ENCODE measurements around the gene INSL3.

Gene INSL3, protein sequence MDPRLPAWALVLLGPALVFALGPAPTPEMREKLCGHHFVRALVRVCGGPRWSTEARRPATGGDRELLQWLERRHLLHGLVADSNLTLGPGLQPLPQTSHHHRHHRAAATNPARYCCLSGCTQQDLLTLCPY

DNA sequence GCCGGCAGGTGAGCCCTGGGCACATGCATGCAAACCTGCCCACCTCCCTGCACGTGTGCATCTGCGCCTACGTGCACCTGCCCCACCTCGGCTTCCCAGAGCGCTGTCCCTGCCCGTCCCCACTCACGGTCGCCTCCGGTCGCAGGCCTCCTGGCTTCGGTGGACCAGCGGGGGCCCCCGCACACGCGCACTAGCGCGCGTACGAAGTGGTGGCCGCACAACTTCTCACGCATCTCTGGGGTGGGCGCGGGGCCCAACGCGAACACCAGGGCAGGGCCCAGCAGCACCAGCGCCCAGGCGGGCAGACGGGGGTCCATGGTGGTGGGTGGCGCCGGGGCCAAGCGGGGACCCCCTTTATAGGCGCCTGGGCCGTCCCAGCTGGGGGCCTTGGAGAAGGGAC lies at the start of gene INSL3:
Gene INSL3 (minus strand): TSS at position 330 of the 400 bp plus-strand sequence. CDS start 13 bp downstream, at position 317.
- no peak for DNase-seq (ENCODE audit: low read depth in 2 of 2)

DNA sequence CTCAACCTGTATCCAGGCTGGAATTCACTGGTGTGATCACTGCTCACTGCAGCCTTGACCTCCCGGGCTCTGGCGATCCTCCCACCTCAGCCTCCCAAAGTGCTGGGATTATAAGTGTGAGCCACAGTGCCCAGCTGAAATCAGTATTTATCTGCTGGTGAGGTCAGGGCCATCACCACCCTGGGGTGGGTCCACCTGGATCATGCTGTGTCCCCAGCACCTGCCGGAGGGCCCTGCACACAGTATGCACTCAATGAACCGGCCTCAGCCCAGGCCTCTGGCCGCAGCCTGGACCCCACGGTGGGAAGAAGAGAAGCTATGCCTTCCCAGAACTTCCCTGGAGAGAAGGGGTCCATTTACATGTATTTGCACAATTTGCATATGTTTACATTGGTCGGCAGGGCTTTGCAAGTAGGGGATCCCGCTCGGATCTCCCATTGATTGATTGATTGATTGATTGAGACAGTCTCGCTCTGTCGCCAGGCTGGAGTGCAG lies 47.8 kb upstream of the INSL3 start:
- no peak for DNase-seq (ENCODE audit: low read depth in 2 of 2)

DNA sequence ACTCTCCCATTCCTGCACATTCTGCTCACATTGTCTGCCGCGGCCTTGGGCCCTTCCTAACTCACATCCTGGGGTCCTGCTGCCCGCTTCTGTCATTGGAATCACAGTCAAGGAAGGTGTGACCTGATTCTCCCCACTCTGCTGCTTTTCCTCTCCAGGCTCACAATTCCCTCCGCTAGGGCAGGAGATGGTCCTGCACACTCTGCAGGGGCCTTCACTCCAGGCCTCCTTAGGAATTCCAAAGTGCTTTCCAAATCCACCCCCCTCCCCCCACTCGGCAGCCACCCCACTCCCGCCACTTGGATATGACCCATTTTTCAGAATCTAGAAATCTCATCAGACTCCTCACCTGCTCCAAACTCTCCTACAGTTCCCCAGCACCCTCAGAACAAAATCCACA lies 47.4 kb upstream of the INSL3 start:
- DNase-seq (ENCODE audit: low read depth in 2 of 2): no peak

DNA sequence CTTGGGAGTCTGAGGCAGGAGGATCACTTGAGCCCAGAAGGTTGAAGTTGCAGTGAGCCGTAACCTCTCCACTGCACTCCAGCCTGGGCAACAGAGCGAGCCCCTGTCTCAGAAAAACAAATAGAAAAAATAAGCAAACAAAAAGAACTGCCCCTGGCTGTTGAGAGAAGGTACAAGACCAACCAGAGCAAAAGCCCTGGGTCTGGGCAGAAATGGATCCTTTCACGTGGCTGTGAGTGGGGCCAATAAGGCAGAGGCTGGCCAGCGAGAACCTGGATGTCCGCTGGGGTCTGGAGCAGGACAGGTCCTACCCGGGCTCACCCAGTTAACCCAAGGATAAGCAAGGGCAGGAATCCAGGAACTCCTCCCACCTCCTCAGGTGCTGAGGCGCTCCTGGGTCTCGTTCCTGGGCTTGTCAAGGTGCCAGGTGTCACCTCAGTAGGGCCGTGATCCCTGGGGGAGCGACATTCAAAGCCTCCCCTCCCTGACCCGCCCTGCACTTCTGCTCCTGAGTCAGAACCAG lies 45.7 kb upstream of the INSL3 start:
- DNase-seq (ENCODE audit: low read depth in 2 of 2): no peak

DNA sequence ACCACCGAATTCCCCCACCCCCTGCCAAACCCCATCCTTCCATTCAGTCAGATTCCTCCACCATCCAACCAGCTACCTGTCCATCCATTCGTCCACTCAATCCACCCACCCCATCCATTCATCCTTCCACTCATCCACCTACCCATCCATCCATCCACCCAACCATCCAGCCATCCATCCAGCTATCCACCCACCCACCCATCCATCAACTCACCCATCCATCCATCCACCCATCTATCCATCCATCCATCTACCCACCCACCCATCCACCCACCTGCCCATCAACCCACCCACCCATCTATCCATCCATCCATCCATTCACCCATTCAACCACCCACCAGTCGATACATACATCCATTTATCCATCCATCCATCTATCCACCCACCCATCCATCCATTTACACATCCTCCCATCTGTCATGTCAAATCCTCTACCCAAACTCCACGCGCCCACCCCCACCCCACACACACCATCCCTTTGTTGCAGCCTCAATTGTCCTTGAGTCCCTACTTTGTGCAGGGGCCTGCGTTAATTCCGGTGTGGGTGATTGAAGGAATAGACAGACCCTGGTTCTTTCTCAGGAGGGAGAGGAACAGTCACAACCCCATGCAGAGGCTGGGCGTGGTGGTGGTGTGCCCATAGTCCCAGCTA lies 45.1 kb upstream of the INSL3 start:
- no peak for DNase-seq (ENCODE audit: low read depth in 2 of 2)

DNA sequence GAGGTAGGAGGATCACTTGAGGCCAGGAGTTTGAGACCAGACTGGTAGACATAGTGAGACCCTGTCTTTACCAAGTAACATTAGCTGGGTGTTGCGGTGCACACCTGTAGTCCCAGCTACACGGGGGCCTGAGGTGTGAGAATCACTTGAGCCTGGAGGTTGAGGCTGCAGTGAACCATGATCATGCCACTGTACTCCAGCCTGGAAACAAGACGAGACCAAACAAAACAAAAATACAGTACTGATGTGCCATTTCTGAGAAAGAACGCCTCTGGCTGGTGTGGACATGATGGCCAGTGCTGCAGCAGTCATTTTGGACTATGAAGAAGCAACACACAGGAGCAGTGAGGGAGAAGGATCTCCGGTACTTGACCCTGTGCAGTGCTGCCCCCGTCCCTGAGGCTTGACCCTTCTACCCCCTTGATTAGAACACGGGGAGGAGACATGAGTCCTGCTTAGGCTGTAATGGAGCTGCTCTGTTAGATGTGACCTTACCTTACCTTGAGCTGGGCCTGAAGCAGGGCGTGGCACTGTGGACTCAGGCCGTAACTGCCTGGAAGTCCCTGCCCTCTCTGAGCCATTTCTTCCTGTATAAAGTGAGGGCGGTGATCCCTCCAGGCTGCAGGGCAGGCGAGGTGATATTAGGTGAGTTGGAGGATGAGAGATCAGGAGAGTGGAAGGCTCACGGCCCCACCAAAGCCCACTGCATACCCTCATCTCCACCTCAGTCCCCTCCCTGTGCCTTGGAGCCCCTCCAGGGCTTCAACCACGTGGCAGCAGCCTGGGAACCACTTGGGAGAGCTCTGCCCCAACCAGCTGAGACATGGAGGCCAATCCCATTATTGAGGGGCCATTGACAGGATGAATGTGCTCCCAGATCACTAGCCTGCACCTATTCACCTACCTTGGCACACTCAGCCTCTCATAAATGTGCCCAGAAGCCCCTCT lies 44.3 kb upstream of the INSL3 start:
- no peak for DNase-seq (ENCODE audit: low read depth in 2 of 2)

DNA sequence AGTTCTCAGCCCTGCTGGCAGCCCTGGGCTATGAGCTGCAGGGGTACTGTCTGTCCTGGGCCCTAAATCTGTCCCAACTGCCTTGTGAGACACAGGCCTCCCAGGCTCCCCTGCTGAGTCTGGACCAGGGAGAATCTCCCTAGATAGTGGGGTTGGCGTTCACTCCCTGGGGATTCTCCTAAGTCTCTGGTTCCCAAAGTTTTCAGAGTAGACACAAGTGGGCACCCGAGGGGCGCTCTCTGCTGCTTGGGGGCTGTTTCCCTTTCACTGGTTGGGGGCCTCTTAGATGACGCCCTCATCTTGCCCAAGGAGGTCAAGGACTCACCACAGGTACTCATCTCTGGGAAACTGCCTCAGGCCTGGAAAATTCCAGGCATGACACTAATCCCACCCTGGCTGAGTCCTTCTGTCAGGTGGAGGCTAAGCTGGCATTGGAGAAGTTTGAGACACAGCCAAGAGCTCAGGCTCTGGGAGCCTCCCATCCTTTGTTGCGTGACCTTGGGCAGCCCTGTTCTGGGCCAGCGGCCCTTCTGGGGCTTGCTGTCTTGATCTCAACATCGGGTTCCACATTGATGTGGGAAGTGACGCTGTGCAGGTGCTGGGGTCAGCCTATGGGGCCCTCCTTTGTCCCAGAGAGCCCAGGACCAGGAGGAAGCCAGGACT lies 42.3 kb upstream of the INSL3 start:
- no peak for DNase-seq (ENCODE audit: low read depth in 2 of 2)

DNA sequence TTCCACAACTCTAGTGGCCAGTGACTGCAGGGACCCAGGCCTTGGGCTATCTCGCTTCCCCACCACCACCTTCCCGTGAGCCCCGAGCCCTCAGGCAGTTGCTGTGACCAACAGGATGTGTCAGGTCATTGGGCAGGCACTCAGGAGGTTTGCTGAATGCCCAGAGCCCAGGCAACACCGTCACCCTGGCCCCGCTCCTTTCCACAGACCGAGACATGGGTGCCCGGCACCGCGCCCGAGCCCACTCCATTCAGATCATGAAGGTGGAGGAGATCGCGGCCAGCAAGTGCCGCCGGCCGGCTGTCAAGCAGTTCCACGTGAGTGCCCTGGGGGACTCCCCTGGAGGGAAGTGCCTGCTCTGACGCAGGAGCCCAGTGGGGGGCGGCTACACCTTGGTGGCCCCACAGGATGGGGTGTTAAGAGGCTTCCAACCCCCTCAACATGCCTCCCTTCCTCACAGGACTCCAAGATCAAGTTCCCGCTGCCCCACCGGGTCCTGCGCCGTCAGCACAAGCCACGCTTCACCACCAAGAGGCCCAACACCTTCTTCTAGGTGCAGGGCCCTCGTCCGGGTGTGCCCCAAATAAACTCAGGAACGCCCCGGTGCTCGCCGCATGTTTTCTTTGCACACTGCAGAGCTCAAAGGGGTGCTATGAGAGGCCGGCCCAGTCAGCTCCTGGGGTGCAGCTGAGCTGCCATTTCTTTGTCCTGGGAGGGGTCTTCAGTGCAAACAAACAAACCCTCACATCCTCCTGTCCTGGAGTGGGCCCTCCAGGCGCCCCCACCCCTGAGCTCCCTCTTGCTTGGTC lies 41.6 kb upstream of the INSL3 start:
- DNase-seq (ENCODE audit: low read depth in 2 of 2): no peak

DNA sequence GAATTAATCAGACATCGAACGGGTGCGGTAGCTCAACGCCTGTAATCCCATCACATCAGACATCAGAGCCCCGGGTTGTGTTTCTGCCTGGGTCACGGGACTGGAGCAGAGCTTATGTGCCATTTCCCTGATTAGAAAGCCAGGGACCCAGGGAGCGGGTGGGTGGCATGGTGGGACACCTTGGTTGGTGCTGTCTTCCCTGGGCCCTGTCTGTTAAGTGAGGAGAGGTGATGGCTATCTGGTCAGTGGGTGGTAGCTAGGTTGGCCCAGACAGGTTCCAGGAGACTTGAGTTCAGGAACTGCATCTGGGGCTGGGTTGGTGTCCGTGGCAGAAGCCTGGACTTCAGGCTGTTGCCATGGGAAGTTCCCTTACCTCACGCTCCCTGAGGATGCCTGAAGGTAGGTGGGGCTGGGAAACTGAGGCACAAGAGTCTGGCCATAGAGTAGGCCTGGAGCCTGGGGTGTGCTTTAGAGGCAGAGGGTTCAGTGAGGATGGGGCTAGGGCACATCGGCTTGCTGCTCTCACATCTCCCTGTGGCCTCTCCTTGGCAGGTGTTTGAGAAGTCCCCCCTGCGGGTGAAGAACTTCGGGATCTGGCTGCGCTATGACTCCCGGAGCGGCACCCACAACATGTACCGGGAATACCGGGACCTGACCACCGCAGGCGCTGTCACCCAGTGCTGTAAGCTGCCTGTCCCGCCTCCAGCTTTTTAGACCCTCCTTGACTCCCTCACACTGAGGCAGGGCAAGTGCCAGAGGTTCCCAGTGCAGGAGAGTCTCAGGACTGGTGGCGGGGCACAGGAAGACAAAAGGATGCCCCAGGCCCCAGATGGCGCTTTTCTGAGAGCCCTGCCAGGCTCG lies 40.5 kb upstream of the INSL3 start:
- DNase-seq (ENCODE audit: low read depth in 2 of 2): no peak

DNA sequence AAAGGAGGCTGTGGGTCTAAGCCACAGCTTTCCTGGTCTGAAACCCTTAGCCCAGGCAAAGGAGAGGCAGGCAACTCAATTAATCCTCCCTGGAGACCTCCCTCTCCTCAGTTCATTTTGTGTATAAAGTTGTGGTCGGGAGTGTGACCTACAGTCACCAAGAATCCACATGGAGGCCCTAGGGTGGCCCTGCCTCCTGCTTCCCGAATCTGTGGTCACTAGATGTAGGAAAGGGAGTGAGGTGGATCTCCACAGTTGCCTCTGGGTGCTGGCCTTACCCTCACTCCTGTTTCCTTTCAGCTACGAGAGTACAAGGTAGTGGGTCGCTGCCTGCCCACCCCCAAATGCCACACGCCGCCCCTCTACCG lies 39.7 kb upstream of the INSL3 start:
- no peak for DNase-seq (ENCODE audit: low read depth in 2 of 2)

DNA sequence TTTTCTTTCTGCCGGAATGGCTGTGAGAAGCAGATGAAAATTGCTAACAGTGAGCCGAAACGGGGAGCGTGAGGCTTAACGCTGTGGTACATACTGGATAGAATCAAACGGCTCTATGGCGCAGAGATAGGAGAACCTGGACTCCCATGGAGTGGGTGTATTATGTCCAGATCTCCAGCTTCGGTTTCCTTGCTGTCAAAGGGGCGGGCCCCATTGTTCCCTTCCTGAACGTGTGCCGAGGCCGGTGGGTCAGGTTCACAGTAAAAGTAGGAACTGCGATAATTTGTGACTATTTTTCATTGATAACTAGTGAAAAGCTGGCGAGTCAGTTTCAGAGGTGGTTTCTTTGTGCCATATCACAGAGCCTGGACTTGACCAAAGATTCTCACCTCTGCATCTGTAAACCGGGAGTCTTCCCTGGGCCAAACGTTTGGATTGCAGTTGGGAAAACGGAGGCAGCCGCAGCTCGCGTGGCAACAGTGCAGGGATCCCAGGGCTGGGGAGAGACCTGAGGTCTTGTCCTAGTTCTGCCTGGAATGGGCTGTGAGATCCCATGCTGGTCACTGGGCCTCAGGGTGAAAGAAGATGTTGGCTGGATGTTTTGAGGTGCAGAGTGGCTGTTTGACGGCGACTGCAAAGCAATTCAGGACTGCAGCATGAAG lies 39.1 kb upstream of the INSL3 start:
- DNase-seq (ENCODE audit: low read depth in 2 of 2): no peak

DNA sequence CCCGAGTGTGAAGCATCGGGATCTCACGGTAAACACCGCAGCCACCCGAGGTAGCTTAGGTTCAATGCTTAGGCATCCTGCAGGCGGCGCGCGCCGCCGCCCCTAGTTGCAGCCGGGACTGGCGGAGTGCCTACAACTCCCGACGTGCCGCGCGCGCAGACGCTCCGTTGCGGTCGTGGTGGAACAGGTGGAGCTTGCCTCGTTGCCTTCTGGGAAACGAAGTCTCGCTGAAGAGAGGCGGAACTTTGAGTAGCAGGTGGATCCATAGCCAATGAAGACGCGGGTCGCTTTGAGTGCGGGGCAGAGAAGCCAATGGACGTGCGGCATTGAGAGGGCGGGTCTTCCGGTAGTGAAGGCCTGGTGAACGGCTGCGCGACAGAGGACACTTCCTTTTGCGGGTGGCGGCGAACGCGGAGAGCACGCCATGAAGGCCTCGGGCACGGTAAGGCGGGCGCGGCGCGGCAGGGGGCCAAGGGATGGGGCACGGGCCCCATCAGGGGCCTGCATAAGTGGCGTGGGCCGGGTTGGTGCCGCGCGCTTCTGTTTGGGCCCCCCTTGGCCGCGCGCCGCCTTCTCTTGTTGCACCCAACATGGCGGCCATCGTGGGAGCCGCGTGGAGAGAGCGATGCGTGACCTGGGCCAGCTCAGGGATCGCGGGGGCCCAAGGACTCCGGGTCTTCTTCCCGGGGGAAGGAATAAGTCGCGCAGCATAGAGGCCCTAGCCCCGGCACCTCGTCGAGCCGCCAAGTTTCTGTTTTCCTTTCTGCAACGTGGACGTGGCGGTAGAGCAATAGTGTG lies 38.4 kb upstream of the INSL3 start, which contains the start of gene RPL18A:
Gene RPL18A (plus strand): TSS at position 378 of the 798 bp plus-strand sequence. CDS start 47 bp downstream, at position 425.
- DNase-seq (ENCODE audit: low read depth in 2 of 2): peak; percentile 99 to 100

DNA sequence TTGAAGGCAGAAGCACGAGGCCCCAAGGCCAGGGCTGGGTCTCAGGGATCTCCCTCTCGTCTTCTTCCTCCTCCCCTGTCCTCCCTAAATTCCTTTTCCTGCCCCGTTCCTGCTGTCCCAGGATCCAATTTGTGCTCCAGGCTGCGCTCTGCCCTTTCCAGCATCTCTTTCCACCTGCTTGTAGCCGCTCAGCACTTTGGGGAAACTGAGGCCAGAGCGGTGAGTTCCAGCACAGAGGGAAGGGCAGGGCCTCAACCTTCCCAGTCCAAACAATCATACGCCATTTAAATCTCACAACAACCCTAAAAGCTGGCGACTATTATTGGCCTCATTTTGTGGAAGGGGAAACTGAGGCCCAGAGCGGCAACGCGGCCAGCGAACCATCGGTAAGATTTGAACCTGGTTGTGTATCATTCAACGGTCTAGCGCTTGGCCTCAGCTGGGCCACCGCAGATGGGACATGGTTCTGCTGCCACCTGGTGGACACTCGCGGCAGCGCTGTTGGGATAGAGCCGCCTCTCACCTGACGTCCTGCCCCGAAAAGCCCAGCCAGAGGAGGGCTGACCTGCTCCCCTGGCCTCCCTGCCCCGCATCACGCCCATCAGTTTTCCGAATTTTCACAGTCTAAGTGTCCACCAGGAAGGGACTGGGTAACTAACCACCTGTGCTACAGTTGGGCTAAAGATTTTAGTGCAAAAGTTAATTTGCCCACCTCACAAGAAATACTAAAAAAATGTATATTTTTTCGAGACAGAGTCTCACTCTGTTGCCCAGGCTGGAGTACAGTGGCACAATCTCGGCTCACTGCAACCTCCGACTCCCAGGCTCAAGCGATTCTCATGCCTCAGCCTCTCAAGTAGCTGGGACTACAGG lies 34.2 kb upstream of the INSL3 start:
- peak in 1 of 2 experiments; percentile 27 for DNase-seq (ENCODE audit: low read depth in 2 of 2)

DNA sequence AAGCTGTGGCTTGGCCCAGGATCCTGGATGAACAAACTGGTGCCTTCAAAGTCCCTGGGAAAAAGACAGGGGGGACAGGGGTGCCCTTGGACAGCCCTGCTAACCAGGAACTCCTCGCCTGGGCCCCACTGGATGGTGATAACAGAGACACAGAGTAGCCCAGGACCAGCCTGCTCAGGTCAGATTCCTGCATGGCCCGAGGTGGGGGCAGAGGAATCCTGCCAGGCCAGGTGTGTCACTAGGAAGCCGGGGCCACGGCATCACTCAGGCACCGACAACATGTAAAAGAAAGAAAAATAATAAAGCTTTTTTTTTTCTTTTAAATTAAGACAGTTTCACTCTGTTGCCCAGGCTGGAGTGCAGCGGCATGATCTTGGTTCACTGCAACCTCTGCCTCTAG lies 32.7 kb upstream of the INSL3 start:
- no peak for DNase-seq (ENCODE audit: low read depth in 2 of 2)

DNA sequence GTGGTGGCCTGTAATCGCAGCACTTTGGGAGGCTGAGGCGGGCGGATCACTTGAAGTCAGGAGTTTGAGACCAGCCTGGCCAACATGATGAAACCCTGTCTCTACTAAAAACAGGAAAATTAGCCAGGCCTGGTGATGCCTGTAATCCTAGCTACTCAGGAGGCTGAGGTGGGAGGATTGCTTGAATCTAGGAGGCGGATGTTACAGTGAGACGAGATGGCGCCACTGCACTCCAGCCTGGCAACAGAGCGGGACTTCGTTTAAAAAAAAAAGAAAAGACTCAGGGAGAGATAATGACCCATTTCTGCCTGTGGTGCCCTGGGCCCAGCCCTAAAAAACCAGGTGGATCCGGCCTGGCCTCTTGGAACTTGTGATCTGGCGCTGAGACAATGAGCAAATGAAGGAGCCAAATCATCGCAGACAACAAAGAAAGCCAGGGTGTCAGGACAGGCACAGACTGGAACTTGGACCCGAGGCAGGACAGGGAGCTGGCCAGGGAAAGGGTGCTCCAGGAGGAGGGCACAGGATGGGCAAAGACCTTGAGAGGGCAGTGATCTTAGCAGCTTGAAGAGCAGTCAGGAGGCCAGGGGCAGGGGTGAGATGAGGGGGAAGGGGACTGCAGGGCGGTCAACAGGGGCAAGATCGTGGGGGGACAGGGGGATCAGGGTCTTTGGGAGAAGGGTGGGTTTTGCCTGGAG lies 27.4 kb upstream of the INSL3 start:
- no peak for DNase-seq (ENCODE audit: low read depth in 2 of 2)

DNA sequence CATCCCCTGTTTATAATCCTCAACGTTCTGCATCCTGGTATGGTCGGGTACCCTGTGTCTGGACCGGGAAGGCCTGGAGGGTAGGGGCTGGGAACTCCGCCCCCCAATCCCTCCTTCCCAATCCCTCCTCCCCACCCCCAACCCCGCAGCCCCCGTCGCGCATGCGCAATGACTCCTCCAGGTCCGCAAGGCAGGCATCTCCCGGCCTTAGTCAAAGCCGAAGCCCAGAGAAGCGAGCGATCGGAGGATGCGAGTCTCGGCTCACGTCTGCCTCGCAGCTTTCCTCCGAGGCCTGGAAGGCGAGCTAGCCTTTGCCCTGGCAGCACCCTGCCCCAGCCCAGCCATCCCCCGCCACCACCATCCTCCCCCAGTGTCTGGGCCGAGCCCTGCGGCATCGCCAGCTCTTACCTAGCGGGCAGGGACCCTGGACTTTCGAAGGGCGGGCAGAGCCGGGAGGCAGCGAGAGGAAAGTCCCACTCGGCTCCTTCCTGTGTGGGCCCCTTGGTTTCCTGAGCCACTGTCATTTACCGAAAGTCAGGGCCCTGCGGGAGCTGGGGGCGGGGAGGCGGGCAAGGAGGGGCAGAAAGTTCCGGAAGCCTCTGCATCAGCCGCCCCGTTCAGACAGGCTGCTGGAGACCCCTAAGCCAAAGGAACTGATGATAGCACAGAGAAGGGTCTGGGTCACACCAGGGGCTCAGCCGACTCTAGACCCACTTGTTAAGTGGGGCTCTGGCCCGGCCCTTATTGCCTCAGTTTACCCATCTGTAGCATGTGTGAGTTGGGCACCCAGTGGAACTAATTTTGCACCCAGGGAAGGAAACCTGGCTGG lies 26.4 kb upstream of the INSL3 start, which contains the start of gene JAK3:
Gene JAK3 (minus strand): TSS at position 445 of the 829 bp plus-strand sequence. CDS start 3,565 bp downstream, outside the sequence.
- peak; percentile 64 to 67 for DNase-seq (ENCODE audit: low read depth in 2 of 2)

Data from fibroblast of skin of left quadriceps (primary cell).